Erythroblast (primary cell): Measurements from ENCODE around the gene FAIM2.
A peak's percentile ranks its signal among the peaks of the same experiment; 100 is the strongest.
"Not testable (repeated sequence)": the region's sequence is repeated elsewhere in the genome, so short reads cannot be mapped to it uniquely, and the experiment has no call there.

Source experiments
- DNase-seq, 2 experiments: peaks; one replicate each; lab custom pipeline; 2025; lab: John Stamatoyannopoulos, UW
- GATA1 ChIP-seq: IDR thresholded peaks from 2 replicates; pipeline ENCODE4 v1.6.1; 2011; ENCODE audit warnings: low read depth, mild to moderate bottlenecking, control low read depth, low read length, moderate library complexity
- POLR2A ChIP-seq: IDR thresholded peaks from 2 replicates; pipeline ENCODE4 v1.6.1; 2011; ENCODE audit warnings: mild to moderate bottlenecking, low read length

FAIM2 gene

DNA sequence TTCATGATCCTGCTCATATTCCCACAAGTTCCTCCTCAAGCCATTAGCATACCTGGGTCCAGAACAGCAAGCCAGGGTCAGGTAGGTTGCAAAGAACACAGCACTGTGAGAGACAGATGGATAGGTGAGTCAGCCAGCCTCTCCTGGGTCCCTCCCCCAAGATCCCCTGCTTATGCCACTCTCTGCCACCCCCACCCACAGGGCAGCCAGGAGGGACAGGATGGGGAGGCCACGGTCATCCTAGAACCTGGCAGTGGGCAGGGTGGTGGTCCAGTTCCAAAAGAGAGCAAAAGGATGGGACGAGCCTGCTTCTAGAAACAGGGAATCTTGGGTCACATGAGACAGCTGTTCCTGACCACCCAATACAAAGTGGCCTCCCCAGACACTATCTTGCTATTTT lies 12.7 kb downstream of the FAIM2 start:
- TF ChIP-seq GATA1, result no peak
- no peak for TF ChIP-seq POLR2A
- DNase-seq, result no peak

DNA sequence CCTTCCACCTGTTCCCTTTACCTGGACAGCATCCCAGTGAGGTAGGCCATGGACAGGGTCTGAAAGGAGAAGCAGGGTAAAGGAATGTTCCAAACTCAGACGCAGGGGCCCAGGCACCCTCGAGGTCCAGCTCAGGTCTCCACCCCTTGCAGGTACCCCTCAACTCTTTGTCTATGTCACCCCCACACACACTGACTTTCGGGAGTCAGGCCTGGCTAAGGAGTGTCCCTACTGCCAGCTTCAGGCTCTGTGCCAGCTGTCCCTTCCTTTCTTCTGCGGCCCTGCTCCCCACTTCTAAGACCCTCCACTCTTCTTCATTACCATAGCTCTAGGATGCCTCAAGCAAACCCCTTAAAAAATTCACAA lies 13.6 kb downstream of the FAIM2 start:
- TF ChIP-seq POLR2A (no peak), GATA1 (no peak)
- no peak for DNase-seq

DNA sequence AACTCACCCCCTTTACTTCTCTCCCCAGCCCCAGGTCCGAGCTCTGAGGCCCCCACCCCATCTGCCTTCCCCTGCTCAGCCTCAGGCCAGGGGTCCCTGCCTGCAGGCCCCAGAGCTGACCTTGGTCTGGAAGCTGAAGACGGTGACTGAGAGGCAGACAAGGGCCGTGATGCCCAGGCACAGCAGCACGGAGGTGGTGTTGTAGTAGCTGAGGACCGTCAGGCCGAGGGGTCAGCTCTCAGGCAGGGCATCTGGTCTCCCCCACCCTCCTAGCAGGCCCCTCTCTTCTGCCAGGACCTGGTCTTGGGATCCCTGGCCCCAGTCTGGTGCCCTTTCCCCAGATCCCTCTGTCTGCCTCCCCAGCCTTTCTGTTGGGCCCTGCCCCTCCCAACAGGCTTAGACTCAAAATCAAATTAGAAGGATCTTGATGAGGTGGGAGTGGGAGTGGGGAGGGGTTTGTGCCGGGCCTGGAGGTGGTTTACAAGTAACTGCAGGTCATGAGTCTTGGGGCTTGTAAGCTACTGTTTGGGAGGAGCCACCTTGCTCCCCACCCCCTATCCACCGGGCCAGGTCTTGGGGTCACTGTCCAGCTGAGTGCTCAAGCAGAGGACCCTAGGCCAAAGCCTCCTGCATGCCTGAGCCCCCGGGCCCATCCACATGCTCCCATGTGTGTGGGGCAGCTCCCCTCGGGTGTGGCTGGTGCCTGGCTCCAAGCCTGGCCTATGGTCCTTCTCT lies 14.2 kb downstream of the FAIM2 start:
- TF ChIP-seq GATA1 (no peak), POLR2A (no peak)
- no peak for DNase-seq

DNA sequence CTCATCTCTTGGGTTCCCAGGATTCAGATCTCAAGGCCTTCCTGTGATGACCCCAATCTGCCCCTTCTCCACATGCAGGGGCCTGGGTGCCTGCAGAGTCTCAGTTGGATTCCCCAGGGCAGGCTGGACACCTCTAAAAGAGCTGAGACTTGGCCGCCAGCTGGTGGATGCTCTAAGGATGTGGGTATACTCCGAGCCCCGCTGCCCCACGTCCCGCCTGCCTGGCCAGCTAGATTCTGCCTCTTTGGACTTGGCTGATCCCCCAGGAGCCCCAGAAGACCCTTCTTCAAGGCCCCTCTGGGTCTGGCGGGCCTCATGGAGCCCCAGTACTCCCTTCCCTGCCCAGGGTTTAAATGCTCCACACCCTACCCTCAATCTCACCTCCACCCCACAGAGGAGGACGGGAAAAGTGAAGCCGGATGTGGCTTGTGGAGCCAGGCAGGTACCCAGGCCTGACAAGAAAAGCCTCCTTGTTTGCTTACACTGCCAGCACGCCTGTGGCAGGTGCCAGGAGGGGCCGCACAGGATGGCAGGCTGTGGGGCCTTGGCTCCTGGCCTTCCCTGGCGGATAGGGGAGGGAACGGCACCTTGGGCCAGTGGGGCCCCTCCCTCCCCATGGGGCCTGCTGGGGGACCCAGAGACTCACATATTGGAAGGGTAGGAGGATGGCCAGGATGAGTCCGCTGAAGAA lies 15.1 kb downstream of the FAIM2 start:
- no peak for TF ChIP-seq GATA1
- TF ChIP-seq POLR2A, result no peak
- DNase-seq, result no peak

DNA sequence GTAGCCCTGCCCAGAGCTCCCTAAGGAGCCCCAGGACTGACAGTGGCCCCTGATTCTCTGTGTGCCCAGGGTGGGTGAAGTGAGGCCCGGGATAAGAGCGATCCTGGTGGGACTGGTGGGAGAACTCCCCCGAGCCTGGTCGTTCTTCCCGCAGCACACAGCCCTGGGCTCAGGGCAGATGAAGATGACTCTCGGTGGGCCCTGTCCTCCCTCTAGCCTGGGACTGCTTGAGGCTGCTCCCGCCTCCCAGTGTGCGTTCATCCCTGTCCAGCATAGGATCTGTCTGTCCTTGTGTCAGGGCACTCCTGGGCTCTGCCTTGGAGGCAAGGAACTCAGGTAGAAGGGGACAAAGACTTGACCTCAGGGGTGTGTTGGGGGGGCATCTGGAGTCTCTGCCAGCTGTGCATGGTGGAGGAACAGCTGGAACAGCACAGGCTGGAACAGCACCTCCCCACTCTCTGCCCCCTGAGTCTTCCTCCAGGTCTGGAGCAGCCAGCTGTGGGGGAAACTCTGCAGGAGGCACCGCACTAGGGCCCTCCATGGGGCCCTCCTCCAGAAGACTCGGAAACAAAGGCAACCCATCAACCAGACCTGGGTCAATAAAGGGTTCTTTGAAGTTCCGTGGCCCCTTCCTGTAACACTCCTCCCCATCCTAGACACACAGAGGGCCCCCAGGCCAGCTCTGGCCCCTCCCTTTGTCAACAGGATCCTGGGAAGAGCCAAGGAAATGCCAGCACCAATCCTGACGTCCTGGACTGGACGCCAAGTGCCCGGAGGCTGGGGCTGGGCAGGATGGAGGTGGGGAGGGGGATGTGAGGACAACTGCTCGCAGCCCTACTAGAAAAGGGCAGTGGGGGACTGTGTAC lies 15.9 kb downstream of the FAIM2 start:
- DNase-seq, result no peak
- TF ChIP-seq POLR2A (no peak), GATA1 (no peak)

DNA sequence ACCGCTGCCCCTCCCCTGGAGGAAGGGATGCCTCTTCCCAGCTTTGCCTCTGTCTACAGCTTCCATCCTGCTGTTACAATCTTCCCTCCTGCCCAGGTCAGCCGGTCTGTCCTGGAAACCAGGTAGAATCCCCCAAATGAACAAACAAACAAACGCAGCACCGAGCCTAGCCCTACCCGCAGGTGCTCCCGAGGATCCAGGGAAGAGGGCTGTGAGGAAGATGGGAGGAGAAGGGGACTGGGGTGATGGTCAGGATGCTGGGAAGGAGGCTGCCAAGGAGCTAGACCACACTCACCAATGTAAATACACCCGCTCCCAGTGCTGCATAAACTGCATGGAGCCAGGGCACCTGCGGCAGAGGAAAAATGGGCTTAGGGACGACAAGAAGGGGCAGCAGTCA lies 16.6 kb downstream of the FAIM2 start:
- no peak for DNase-seq
- TF ChIP-seq GATA1 (no peak), POLR2A (no peak)

DNA sequence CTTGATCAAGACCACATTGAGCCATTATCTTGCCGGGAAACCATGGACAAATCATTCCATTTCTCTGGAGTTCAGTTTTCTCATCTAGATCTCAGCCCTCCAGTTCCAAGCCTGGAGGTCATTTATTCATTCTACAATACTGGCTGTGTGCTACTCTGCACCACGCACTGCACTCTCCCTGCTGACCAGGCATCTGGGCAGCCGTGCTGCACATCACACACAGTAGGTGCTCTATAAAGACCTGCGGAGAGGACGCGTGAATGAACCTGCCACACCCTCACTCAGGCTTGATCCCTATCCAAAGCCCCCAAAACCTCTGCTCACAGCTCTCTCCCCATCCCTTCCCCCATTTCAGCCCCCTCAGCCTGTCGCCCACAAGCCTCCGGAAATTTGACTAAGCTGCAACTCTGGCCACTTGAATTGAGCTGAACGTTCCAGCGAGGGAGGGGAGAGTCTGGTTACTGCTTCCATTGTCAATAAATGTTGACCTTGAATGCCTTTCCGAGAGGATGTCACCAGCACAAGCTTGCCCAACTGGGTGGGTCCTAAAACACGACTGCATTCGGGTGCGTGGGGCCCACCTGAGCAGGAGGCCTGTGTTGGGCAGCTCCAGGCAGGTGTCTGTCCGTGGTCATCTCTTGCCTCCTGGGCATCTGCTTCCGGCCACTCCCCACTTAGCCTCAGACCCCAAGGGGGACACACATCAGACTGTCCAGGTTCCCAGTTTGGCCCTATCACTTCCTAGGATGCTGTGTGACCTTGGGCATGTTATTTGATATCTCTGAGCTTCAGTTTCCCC lies 17.8 kb downstream of the FAIM2 start:
- DNase-seq, result no peak
- TF ChIP-seq POLR2A (no peak), GATA1 (no peak)

DNA sequence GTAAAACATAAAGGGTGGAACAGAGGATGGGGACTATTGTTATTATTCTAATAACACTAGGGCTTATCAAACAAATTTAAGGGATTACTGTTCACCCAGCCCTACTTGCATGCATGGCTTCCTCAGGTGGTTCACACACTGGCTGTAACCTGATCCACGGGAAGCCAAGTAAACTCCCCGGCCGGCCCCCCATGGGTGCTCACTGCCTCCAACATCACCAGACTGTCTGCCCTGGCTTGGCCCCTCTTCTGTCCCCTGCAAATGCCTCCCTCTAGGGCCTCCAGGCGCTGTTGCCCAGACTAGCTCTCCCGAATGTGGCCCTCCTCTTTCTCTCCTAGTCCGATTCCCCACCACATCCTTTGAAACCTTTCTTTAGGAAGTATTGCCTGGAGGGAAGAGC lies 18.6 kb downstream of the FAIM2 start:
- TF ChIP-seq POLR2A (no peak), GATA1 (no peak)
- no peak for DNase-seq

DNA sequence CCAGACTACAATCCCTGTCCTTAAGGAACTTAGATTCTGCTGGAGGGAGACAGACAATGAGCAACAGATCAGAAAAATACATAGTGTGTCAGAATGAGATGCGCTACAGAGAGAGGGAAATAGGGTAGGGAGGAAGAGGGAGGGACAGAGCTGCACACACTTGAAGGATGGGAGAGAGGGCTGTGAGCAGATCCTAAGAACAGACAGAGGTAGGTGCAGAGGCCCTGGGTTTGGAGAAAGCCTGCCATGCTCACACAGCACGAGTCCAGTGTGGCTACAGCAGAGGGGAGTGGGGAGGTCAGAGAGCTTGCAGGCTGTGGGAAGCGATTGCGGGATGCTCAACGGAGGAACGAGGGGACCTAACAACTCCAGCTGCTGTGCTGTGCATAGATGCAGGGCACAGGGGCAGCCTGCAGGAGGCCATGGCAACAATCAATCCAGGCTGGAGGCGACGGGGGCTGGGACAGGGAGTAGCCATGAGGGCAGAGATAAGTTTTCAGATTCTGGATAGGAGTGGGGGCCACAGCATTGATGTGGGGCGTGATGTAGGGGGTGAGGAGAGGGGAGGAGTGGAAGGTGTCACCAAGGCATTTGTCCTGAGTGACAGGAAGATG lies 20.7 kb downstream of the FAIM2 start:
- no peak for TF ChIP-seq GATA1
- no peak for TF ChIP-seq POLR2A

DNA sequence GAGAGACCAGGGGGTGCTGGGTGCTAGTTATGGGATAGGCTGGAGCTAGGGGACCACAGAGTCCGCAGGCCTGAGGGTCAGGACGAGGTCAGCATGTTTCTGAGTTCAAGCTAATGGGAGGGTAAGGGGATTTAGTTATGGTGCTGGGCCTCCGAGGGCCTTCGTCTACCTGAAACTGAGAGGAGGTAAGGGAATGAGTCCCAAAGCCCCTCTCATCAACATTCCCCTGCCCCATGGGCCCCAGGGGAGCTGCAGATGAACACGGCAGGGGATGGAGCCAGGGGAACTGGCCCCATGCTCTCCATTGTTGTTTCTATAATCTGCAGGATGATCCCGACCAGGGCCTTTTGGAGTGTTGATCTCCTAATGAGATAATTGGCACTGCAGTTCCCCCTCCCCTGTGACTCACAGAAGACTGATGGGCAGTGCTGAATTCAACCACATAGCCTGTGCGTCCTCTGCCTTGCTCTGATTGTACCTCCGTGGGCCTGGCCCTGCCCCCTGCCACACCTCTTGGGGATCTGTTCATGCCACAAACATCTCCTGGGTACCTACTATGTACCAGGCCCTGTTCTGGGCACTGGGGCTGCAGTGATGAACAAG lies 21.4 kb downstream of the FAIM2 start:
- no peak for DNase-seq
- no peak for TF ChIP-seq POLR2A
- no peak for TF ChIP-seq GATA1

More for the DNA sequence above, 20.7 kb downstream of the FAIM2 start:
- DNase-seq, result peak; percentile 13 to 46

DNA sequence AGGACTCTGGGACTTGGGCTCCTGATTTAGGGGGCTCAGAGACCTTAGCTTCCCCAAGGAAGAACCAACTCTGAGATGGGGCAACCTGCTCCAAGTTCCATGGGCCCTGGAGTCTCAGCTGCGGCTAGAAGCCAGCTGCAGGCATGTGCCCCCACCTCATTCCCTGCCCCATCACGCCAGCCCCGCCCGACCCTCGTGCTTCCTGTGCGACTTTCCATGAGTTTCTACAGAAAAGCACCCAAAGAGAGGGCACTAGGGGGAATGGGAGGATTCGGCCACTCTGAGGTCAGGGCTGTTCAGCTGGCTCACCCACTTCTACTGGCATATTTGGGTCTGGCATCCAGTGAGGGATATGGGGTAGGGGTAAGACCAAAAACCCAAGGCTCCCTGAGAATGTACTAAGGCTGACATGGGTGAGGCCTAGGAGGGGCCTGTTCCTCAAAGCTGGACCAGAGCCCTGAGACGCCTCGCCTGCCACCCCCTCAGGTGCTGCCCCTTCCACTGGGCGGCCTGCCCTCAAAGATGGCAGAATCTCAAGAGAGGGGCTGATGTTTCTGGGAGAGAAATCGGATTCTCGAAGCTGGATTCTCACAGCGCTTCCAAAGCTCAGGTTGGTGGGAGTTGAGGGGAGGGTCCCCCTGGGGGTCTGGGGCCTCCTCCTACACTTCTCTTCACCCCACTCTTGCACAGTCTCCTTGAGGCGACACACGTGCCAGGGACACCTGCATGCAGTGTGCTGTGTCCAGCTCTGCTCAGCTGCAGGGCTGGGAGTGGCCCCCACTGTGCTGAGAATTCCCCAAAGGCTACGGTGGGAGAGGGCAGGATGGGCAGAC lies 22.1 kb downstream of the FAIM2 start:
- no peak for DNase-seq
- no peak for TF ChIP-seq POLR2A
- no peak for TF ChIP-seq GATA1

DNA sequence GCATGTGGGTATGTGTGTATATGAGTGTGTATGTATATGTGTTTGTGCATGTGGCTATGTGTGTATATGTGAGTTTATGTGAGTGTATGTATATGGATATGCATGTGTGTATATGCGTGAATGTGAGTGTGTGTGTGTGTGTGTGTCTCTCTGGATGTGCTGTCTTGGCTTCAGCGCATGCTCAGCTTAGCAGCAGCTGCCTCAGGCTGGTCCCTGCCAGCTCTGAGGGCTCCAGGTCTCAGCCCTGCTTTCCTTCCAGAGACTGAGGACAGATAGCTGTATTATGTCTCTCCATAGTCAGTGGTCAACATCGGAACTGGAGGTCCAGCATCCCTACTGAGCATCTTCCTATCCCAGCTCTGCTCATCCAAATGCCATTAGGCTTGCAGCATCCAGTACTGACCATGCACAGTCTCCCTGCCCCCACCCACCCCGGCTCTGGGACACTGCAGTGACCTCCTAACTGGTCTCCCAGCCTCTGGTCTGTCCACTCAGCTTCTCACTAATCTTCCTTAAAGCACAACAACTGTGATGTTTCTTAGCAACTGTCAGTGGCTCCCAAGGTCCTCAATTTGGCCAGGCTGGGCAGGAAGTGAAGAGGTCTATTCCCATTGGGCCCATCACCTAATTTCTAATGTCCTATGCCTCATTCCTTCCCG lies 22.8 kb downstream of the FAIM2 start:
- TF ChIP-seq GATA1 (no peak), POLR2A (no peak)
- no peak for DNase-seq

DNA sequence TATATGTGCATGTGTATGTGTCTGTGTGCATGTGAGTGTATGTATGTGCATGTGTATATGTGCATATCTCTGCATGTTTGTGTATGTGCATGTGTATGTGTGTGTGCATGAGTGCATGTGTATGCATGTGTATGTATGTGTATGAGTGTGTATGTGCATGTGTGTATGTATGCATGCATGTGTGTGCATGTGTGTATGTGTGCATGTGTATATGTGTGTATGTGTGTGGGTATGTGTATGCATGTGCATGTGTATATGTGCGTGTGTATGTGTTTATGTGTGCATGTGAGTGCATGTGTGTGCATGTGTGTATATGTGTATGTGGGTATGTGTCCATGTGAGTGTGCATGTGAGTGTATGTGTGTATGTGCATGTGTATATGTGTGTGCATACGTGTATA lies 24.6 kb downstream of the FAIM2 start:
- not testable (repeated sequence) for DNase-seq
